Uterus (tissue), 2 donors: Measurements from ENCODE around the gene SNRPD1.

Experiments
- CTCF ChIP-seq, 4 experiments: fragments of 200-600 bp in 2 of 4; fragments of 450-650 bp in 2 of 4; sonication (generic) in 2 of 4; IDR thresholded peaks; one replicate each; pipeline ENCODE4 v1.5.1; 2016 to 2019; ENCODE audit warnings: antibody characterized with exemption in 4 of 4, mild to moderate bottlenecking in 2 of 4, moderate library complexity in 1 of 4
- POLR2A ChIP-seq, 2 donors: fragments of 450-650 bp; IDR thresholded peaks; one replicate each; pipeline ENCODE4 v1.6.1; 2016; ENCODE audit warnings: antibody characterized with exemption in 2 of 2, mild to moderate bottlenecking in 1 of 2, moderate library complexity in 1 of 2

DNA sequence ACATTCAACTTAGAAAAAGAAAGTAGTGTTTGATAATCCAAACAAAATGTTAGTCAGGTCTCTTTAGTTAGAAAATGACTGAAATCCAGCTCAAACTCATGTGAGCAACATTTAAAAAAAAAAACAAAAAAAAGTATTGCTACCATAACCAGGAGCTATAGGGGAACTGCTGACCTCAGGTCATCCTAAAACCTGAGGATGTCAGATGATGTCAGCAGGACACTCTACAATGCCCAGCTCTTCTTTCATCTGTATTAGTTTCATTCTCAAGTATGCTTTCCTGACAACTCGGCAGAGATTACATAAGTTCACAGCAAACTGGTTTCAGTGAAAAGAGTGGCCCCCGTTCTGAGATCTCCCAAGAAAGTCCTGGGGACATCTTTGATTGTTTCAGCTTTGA, 7.4 kb upstream of the SNRPD1 start:
- TF ChIP-seq POLR2A (IDR thresholded peaks at IDR 0.05) (no peak), CTCF (IDR thresholded peaks at IDR 0.05) (no peak)
